Activated T-cell treated with anti-CD3 and anti-CD28 coated beads, Interleukin-2, amount 50 U/mL, for 1 hour (primary cell): ENCODE data around the gene INSM1.
"Not testable (repeated sequence)": the region's sequence is repeated elsewhere in the genome, so short reads cannot be mapped to it uniquely, and the experiment has no call there.

ENCODE experiments used
- DNase-seq: peaks from one replicate; pipeline ENCODE4 v3.0.0-alpha.2; 2020

The INSM1 gene, protein sequence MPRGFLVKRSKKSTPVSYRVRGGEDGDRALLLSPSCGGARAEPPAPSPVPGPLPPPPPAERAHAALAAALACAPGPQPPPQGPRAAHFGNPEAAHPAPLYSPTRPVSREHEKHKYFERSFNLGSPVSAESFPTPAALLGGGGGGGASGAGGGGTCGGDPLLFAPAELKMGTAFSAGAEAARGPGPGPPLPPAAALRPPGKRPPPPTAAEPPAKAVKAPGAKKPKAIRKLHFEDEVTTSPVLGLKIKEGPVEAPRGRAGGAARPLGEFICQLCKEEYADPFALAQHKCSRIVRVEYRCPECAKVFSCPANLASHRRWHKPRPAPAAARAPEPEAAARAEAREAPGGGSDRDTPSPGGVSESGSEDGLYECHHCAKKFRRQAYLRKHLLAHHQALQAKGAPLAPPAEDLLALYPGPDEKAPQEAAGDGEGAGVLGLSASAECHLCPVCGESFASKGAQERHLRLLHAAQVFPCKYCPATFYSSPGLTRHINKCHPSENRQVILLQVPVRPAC

GRCh38 chr20:20367575-20368417 lies at the start of gene INSM1:
Gene INSM1 (plus strand): TSS chr20:20368104. CDS start chr20:20368268, 164 bp downstream.
- no peak for DNase-seq

DNA sequence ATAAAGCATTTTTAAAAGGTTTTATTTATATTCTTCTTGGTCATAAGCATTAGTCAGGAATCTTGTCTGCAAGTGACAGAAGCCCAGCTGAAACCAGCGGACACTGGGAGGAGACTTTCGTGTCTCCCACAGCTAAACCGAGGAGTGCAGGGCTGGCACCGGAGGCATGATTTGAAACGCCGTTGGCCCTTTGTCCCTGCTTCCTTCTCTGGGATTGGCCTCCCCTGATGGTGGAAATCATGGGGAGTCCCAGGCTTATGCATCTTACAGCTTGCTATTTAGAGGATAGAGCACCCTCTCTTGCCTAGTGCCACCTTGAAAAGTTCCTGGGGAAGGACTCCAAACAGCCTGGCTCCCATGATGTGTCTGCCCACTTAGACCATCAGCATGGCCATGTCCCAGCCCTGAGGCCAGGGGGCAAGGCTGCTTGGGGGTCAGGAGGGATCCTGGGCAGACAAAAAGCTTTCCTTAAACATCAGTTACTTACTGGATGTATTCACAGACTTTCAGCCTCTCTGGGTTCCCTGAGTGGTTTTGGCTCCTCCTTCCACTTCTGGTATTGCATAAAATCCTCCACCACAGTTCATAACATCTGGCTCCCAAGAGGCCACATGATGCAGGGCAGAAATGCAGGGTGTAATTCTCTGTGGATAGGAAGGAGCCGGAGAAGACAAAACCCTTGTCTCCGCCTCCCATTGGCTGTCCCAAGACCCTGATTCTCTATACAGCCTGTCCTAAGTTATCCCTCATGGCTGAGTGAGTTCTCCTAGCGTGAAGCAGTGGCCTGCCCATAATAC lies 49.3 kb upstream of the INSM1 start:
- DNase-seq = no peak

GRCh38 chr20:20321134-20321533 lies 46.8 kb upstream of the INSM1 start:
- no peak for DNase-seq

- no peak for DNase-seq
Measured at GRCh38 chr20:20321917-20322316, 46.0 kb upstream of the INSM1 start.

- DNase-seq = no peak
Measured at GRCh38 chr20:20322912-20323311, 45.0 kb upstream of the INSM1 start.

GRCh38 chr20:20327746-20328145 lies 40.2 kb upstream of the INSM1 start:
- no peak for DNase-seq

GRCh38 chr20:20329564-20329963 lies 38.3 kb upstream of the INSM1 start:
- no peak for DNase-seq

- DNase-seq = no peak
Measured at GRCh38 chr20:20331156-20331555, 36.7 kb upstream of the INSM1 start.

DNA sequence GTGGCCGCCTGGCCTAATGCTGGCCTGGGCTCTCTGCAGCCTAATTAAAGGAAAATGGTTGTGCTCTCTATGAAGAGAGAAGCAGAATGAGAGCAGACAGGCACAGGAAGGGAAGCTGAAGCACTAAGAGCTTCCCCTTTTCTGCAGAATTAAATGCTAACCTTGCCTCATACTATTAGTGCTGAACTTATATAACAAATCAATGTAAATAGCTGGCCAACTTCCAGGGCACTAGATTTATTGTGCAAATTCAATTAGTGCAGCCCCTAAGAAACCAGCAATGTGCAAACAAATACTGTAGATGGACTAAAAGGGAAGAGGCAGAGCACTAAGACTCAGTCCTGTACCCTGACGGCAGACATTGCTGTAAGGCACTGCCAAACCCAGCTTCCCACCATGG lies 36.1 kb upstream of the INSM1 start:
- DNase-seq = no peak

DNA sequence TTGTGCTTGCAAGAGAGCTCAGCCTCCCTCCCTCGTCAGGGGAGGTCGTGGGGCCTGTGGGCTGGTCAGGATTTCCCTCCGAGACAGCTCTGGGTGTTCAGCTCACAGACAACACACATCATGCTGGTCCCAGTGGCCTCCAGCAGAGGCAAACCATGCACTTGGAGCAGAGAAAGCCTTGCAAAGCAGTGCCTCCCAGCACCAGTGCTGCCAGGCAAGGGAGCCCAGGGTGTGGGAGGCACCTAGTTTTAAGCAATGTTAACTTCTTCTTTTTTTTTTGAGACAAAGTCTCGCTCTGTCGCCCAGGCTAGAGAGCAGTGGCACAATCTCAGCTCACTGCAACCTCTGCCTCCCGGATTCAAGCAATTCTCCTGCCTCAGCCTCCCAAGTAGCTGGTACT lies 34.0 kb upstream of the INSM1 start:
- no peak for DNase-seq

GRCh38 chr20:20334489-20334888 lies 33.4 kb upstream of the INSM1 start:
- no peak for DNase-seq

DNA sequence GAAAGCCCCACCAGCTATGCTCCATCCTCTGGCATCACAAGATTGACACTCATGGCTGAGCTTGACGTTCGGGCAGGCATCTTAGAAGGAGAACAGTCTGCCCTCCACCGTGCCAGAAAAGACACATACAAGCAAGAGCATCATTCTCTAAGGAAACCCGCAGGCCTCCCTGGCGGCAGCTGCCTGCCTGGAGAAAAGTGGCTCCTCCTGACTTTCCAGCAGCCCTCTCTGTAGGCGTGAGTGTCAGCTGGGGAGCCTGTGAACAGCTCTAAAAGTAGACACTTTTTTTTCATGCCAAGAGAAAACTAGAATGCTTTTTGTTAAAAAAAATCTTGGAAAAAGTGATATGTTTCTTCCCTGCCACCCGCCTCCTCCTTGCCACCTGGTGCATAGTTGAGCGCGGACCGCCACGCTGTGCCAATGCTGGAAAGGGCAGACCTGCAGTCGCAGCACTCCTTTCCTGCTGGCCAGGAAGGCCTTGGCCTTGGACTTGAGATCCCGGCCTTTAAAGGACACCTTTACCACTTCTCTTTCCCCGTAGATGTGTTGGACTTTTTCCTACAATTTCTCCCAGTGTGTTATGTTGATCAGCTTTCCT lies 29.7 kb upstream of the INSM1 start:
- DNase-seq = no peak

- DNase-seq = no peak
Measured at GRCh38 chr20:20340443-20340842, 27.5 kb upstream of the INSM1 start.

- no peak for DNase-seq
Measured at GRCh38 chr20:20341371-20341770, 26.5 kb upstream of the INSM1 start.

DNA sequence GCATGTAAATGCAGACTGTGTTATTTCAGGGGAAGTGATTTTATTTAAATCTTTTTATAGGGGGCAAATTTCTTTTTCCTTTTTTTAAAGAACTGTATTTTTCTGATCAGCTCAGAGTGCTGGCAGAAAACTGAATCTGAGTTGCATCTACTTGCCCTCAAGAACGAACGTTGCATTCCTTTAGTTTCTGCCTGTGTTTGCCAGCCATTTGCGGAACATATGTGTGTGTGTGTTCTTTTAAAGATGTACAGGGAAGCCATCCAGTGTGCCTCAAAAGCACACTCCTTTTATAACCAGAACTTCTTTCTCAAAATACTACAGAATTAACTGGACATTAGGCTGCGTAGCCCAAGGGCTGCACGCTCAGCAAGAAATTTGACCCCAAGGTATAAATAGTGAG lies 25.8 kb upstream of the INSM1 start:
- no peak for DNase-seq

DNA sequence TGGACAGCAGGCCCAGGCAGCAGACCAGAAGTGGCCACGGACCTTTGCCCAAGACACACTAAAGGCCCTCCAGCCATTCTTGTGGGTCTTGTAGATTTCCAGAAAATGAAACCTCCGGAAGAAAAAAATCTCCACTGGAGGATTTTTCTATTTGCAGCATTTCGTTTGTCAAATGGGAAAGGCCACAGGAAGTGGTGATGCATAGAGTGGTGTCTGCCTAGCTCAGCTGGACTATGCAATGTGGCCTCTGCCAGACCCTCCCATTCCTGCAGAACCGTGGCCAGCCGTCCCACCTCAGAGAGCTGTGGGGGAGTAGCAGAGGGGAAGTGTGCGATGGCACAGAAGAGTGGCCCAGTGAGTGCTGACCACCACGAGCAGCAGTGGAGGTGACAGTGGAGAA lies 24.0 kb upstream of the INSM1 start:
- DNase-seq = no peak

- DNase-seq = no peak
Measured at GRCh38 chr20:20344476-20344875, 23.4 kb upstream of the INSM1 start.

DNA sequence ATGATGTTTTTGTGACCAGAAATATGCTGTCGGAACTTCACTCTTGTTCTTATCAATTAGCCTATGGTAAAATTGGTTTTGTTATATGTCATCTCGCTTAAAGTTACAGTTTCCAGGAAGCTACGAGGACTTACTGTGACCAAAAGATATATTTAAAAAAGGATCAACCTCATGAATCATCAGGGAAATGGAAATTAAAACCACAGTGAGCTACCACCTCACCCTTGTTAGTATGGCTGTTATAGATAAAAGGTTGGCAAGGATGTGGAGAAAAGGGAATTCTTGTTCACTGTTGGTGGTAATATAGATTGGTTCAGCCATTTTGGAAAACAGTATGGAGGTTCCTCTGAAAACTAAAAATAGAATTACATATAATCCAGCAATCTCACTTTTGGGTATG lies 14.3 kb upstream of the INSM1 start:
- no peak for DNase-seq

GRCh38 chr20:20355503-20355902 lies 12.4 kb upstream of the INSM1 start:
- not testable (repeated sequence) for DNase-seq

DNA sequence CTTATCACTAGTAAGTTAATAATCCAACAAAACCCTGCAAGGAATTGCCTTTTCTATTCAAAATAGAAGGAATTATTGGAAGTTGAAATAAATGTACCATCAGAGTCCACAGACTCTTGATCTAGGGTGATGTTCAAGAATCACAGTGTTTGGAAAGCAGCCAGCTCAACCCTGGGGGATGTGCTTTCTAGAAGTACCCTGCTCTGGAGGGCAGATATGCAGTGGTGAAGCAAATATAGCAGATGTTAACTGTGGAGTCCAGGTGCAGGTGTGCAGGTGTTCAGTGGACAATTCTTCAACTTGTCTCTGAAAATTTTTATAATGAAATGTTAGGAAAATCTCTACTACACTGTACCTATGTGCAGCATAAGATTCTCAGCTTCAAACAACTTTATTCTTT lies 9.1 kb upstream of the INSM1 start:
- no peak for DNase-seq

- no peak for DNase-seq
Measured at GRCh38 chr20:20359628-20360027, 8.3 kb upstream of the INSM1 start.

GRCh38 chr20:20360464-20360863 lies 7.4 kb upstream of the INSM1 start:
- no peak for DNase-seq
